Adrenal gland (tissue), 12 donors: ENCODE measurements around the gene FGD4. TPM values are rescaled to one million over a fixed set of nuclear protein-coding genes. Genes with fewer than 3 reads are reported as not detected.

ENCODE experiments used
- DNase-seq, 7 donors: peaks; one replicate each; pipeline ENCODE4 v3.0.0-alpha.2; 2019 to 2020
- H3K27ac ChIP-seq, 5 donors: fragments of 200-600 bp; sonication (generic) in 4 of 5; 1 replicate in 3 of 5; 2 replicates in 2 of 5; pipeline versions ENCODE4 v1.5.1 to v1.8.0; 2016 to 2020; ENCODE audit warnings: mild to moderate bottlenecking in 1 of 5
- H3K27me3 ChIP-seq: fragments of 200-600 bp; 2 replicates; pipeline ENCODE4 v1.8.0; 2021
- H3K36me3 ChIP-seq, 2 donors: fragments of 200-600 bp; replicated peaks in 1 of 2; 1 replicate in 1 of 2; 2 replicates in 1 of 2; pipeline versions ENCODE4 v1.5.1 to v1.8.0; 2018 to 2022
- H3K4me1 ChIP-seq, 2 donors: fragments of 200-600 bp; replicated peaks in 1 of 2; 1 replicate in 1 of 2; 2 replicates in 1 of 2; pipeline versions ENCODE4 v1.5.1 to v1.8.0; 2018 to 2021
- H3K4me3 ChIP-seq, 4 donors: fragments of 200-600 bp; sonication (generic) in 3 of 4; one replicate each; pipeline ENCODE4 v1.5.1; 2016 to 2018
- H3K9me3 ChIP-seq, 3 donors: fragments of 200-600 bp; sonication (generic) in 1 of 3; replicated peaks in 1 of 3; 1 replicate in 2 of 3; 2 replicates in 1 of 3; pipeline versions ENCODE4 v1.5.1 to v1.8.0; 2016 to 2021
- CTCF ChIP-seq, 6 experiments: fragments of 450-650 bp in 4 of 6; fragments of 200-600 bp in 2 of 6; sonication (generic) in 1 of 6; IDR thresholded peaks; 1 replicate in 5 of 6; 2 replicates in 1 of 6; pipeline versions ENCODE4 v1.5.1 to v1.8.0; 2016 to 2021; ENCODE audit warnings: antibody characterized with exemption in 6 of 6, mild to moderate bottlenecking in 2 of 6, moderate library complexity in 1 of 6
- POLR2A ChIP-seq, 2 donors: fragments of 450-650 bp; IDR thresholded peaks; one replicate each; pipeline ENCODE4 v1.6.1; 2017; ENCODE audit warnings: antibody characterized with exemption in 2 of 2, mild to moderate bottlenecking in 2 of 2, moderate library complexity in 1 of 2
- WGBS, 4 donors: extraction: QIAGEN DNeasy Blood & Tissue Kit in 2 of 4; methylation state at CpG; one replicate each; pipeline versions ENCODE4 v1.1.5 to v1.1.7; 2013 to 2017; 5-methylcytosine and 5-hydroxymethylcytosine counted together
- intact Hi-C, 2 donors: fragments of 100-400 bp; cut with DNase I; formaldehyde crosslinking; loops; one replicate each; pipeline versions ENCODE4 v1.14.1 to v1.15.0; 2022 to 2023
- polyA plus RNA-seq, 3 donors: library from polyadenylated mRNA; stranded (reverse); fragments of 200-250 nt in 2 of 3; fragments of 350-450 nt in 1 of 3; fragmentation: Illumina TruSeq in 1 of 3; extraction: RNeasy Lipid Tissue Mini Kit (QIAGEN cat#74804) in 1 of 3; gene quantifications; one replicate each; pipeline ENCODE4 v1.2.3, GENCODE V29; 2013 to 2014
- total RNA-seq, 9 donors: library from RNA; depleted of rRNA in 4 of 9; stranded (reverse); fragments of >200 nt in 4 of 9; fragments of 120-200 nt in 1 of 9; fragmentation: NEBNext Ultra II Directional in 1 of 9; extraction: Animal tissue kit (Norgen Biotek cat#: 25700) in 1 of 9; gene quantifications; one replicate each; pipeline versions ENCODE4 v1.1.0 to v1.2.4, GENCODE V29; 2013 to 2023
- donor health status: healthy with polysubstance abuse.
- donor health status: Bipolar disorder and iron deficiency.
- donor health status: DM: yes; HTN: yes; CAD: no.
- donor health status: DM: no; HTN: no; CAD: no.
- donor health status: DM: no; HTN: no; CAD: no.
- donor health status: DM: yes; HTN: yes; CAD: no.

Gene FGD4
- total and polyA plus RNA-seq, 12 donors, result 1.7 to 38.5 (median 16.6) TPM

- intact Hi-C loops, result loop anchor here in 1 of 2 donors (10.0 kb wide), 1 partner anchor 297 kb away; no protein-coding TSS in a partner anchor
- Histone ChIP-seq H3K36me3 (no peaks in the 10 kb centered on the region), H3K27me3 (no peaks in the 10 kb centered on the region), H3K9me3 (no peaks in the 10 kb centered on the region), H3K4me3 (no peak overlapping the region), H3K27ac (no peak overlapping the region), H3K4me1 (no peaks in the 10 kb centered on the region)
- WGBS, 4 donors, result 84 to 91% (median 89%) methylated on average over 4 of the region's 4 CpGs
- DNase-seq, result no peak
- TF ChIP-seq CTCF (IDR thresholded peaks at IDR 0.05) (no peak), POLR2A (IDR thresholded peaks at IDR 0.05) (no peak)
These were observed 32.0 kb upstream of the FGD4 start for GRCh38 chr12:32367381-32367780.

GRCh38 chr12:32369202-32369601 is 30.2 kb upstream of the FGD4 start:
- TF ChIP-seq CTCF (IDR thresholded peaks at IDR 0.05) (no peak), POLR2A (IDR thresholded peaks at IDR 0.05) (no peak)
- WGBS, 4 donors, result 45 to 94% (median 62%) methylated on average over 4 of the region's 4 CpGs
- H3K27ac ChIP-seq, result no peak overlapping the region
- intact Hi-C loops, result loop anchor here in 1 of 2 donors (10.0 kb wide), 1 partner anchor 296 kb away; no protein-coding TSS in a partner anchor
- H3K9me3 ChIP-seq, result no peaks in the 10 kb centered on the region
- no peak for DNase-seq
- H3K27me3 ChIP-seq, result no peaks in the 10 kb centered on the region
- H3K36me3 ChIP-seq, result no peaks in the 10 kb centered on the region
- H3K4me3 ChIP-seq, result no peak overlapping the region
- H3K4me1 ChIP-seq, result no peaks in the 10 kb centered on the region

- TF ChIP-seq POLR2A (IDR thresholded peaks at IDR 0.05) (no peak), CTCF (IDR thresholded peaks at IDR 0.05) (no peak)
- Histone ChIP-seq H3K4me1 (no peaks in the 10 kb centered on the region), H3K36me3 (no peaks in the 10 kb centered on the region), H3K27me3 (no peaks in the 10 kb centered on the region), H3K9me3 (no peaks in the 10 kb centered on the region), H3K27ac (no peak overlapping the region), H3K4me3 (no peak overlapping the region)
- intact Hi-C loops, result loop anchor here in 1 of 2 donors (10.0 kb wide), 1 partner anchor 277 kb away; no protein-coding TSS in a partner anchor
- no peak for DNase-seq
- 75 to 83% (median 80%) methylated on average over 12 of the region's 12 CpGs for WGBS, 4 donors
These were observed 21.9 kb upstream of the FGD4 start for GRCh38 chr12:32377344-32378055.

GRCh38 chr12:32379213-32379612 is 20.1 kb upstream of the FGD4 start:
- intact Hi-C loops, result loop anchor here in 1 of 2 donors (10.0 kb wide), 1 partner anchor 276 kb away; no protein-coding TSS in a partner anchor
- Histone ChIP-seq H3K36me3 (no peaks in the 10 kb centered on the region), H3K9me3 (no peaks in the 10 kb centered on the region), H3K27ac (no peak overlapping the region), H3K27me3 (no peaks in the 10 kb centered on the region), H3K4me3 (no peak overlapping the region), H3K4me1 (no peaks in the 10 kb centered on the region)
- TF ChIP-seq CTCF (IDR thresholded peaks at IDR 0.05), result no peak
- WGBS, 4 donors, result 85 to 92% (median 89%) methylated on average over 10 of the region's 10 CpGs
- no peak for DNase-seq
